RWPE2 (cell line): ENCODE results near the gene TERT.

Experiments used
- ATAC-seq: fragments of 200-7000 bp; cut with Tn5 transposase; 3 replicates; pipeline ENCODE4 v1.9.1; 2021; ENCODE audit warnings: low read depth
- DNase-seq: peaks from one replicate; pipeline ENCODE4 v3.0.0-alpha.2; 2020; ENCODE audit warnings: low spot score
- H3K27ac ChIP-seq: fragments of 450-650 bp; 2 replicates; pipeline ENCODE4 v1.5.1; 2017; ENCODE audit warnings: mild to moderate bottlenecking; ENCODE audit not compliant: poor library complexity, severe bottlenecking
- H3K27me3 ChIP-seq: fragments of 250-450 bp; sonication (Bioruptor Pico); 2 replicates; pipeline ENCODE4 v1.5.1; 2021; ENCODE audit warnings: mild to moderate bottlenecking, moderate library complexity; ENCODE audit not compliant: insufficient read depth, poor library complexity, severe bottlenecking
- H3K36me3 ChIP-seq: fragments of 250-450 bp; sonication (Bioruptor Pico); 2 replicates; pipeline ENCODE4 v1.5.1; 2020; ENCODE audit warnings: low read depth, mild to moderate bottlenecking, moderate library complexity
- H3K4me1 ChIP-seq: fragments of 250-450 bp; sonication (Bioruptor Pico); 2 replicates; pipeline ENCODE4 v1.5.1; 2021; ENCODE audit warnings: mild to moderate bottlenecking, moderate library complexity; ENCODE audit not compliant: insufficient read depth, poor library complexity, severe bottlenecking
- H3K4me3 ChIP-seq: fragments of 250-450 bp; sonication (Bioruptor Pico); 2 replicates; pipeline ENCODE4 v1.5.1; 2021; ENCODE audit warnings: mild to moderate bottlenecking, moderate library complexity; ENCODE audit not compliant: severe bottlenecking
- H3K9me3 ChIP-seq: fragments of 250-450 bp; sonication (Bioruptor Pico); 2 replicates; pipeline ENCODE4 v1.5.1; 2021; ENCODE audit warnings: mild to moderate bottlenecking, moderate library complexity; ENCODE audit not compliant: severe bottlenecking
- TF ChIP-seq, protein P1 (sequence below): fragments of 450-650 bp; IDR thresholded peaks from one replicate; pipeline ENCODE4 v1.5.1; 2017; ENCODE audit warnings: mild to moderate bottlenecking, moderate library complexity; ENCODE audit not compliant: poor library complexity, severe bottlenecking

TERT gene

DNA sequence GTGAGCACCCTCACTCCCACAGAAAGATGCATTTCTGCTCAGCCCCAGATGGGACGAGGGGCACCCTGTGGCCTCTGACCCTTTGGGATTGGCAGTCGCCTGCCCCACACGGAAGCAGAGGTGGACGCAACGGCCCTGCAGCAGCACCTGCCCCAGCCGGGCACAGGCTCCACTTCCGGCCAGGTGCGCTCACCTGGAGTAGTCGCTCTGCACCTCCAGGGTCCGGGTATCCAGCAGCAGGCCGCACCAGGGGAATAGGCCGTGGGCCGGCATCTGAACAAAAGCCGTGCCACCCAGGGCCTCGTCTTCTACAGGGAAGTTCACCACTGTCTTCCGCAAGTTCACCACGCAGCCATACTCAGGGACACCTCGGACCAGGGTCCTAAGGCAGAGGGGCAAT, 30.7 kb downstream of the TERT start:
- TF ChIP-seq, protein P1, sequence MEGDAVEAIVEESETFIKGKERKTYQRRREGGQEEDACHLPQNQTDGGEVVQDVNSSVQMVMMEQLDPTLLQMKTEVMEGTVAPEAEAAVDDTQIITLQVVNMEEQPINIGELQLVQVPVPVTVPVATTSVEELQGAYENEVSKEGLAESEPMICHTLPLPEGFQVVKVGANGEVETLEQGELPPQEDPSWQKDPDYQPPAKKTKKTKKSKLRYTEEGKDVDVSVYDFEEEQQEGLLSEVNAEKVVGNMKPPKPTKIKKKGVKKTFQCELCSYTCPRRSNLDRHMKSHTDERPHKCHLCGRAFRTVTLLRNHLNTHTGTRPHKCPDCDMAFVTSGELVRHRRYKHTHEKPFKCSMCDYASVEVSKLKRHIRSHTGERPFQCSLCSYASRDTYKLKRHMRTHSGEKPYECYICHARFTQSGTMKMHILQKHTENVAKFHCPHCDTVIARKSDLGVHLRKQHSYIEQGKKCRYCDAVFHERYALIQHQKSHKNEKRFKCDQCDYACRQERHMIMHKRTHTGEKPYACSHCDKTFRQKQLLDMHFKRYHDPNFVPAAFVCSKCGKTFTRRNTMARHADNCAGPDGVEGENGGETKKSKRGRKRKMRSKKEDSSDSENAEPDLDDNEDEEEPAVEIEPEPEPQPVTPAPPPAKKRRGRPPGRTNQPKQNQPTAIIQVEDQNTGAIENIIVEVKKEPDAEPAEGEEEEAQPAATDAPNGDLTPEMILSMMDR = no peak
- ATAC-seq = no peak
- H3K27me3 ChIP-seq = no peaks in the 10 kb centered on the region
- DNase-seq = no peak
- no peak overlapping the region for H3K27ac ChIP-seq
- H3K4me3 ChIP-seq = no peak overlapping the region
- no peaks in the 10 kb centered on the region for H3K4me1 ChIP-seq
- no peaks in the 10 kb centered on the region for H3K36me3 ChIP-seq
- H3K9me3 ChIP-seq = no peaks in the 10 kb centered on the region

DNA sequence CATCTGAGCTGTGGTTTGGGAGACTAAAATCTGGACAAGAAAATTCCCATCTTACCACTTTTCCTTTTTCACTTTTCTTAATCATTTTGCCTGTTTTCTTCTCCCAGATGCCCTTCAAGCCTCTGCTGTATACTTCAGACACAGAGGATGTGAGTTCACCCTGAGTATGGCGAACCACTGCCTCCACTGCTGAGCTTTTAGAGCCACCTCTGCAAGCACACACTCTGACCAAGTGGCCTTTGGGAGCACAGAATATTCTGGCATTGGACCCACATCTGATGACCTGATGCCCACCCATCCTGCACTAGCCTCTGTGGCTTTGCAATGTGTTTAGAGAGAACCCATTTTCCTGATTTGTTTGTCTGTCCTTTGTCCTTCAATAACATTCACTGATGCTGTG, 32.5 kb downstream of the TERT start:
- Histone ChIP-seq H3K27me3 (no peaks in the 10 kb centered on the region), H3K4me1 (no peaks in the 10 kb centered on the region), H3K27ac (no peak overlapping the region), H3K4me3 (no peak overlapping the region), H3K9me3 (no peaks in the 10 kb centered on the region), H3K36me3 (no peaks in the 10 kb centered on the region)
- no peak for DNase-seq
- TF ChIP-seq, protein P1 = no peak
- no peak for ATAC-seq

DNA sequence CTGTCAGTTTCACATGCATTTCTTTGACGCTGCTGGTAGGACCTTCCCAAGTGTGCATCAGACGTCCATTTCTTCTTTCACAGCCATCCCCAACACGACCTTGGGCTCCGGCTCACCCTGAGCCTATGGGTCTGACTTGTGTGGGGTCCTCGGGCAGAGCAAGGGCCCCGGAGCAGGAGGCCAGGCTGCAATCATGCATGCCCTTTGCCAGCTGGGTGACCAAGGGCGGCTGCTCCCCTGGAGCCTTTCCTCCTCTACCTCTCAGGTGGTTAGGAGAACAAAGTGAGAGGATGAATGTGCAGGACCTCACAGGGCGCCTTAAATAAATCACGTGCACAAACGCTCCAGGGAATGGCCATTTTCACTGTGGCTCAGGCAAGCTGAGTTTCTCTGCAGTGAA, 33.2 kb downstream of the TERT start:
- no peak overlapping the region for H3K4me3 ChIP-seq
- no peak for ATAC-seq
- no peaks in the 10 kb centered on the region for H3K9me3 ChIP-seq
- no peaks in the 10 kb centered on the region for H3K27me3 ChIP-seq
- no peak overlapping the region for H3K27ac ChIP-seq
- no peaks in the 10 kb centered on the region for H3K36me3 ChIP-seq
- DNase-seq = no peak
- TF ChIP-seq, protein P1 = no peak
- H3K4me1 ChIP-seq = no peaks in the 10 kb centered on the region

DNA sequence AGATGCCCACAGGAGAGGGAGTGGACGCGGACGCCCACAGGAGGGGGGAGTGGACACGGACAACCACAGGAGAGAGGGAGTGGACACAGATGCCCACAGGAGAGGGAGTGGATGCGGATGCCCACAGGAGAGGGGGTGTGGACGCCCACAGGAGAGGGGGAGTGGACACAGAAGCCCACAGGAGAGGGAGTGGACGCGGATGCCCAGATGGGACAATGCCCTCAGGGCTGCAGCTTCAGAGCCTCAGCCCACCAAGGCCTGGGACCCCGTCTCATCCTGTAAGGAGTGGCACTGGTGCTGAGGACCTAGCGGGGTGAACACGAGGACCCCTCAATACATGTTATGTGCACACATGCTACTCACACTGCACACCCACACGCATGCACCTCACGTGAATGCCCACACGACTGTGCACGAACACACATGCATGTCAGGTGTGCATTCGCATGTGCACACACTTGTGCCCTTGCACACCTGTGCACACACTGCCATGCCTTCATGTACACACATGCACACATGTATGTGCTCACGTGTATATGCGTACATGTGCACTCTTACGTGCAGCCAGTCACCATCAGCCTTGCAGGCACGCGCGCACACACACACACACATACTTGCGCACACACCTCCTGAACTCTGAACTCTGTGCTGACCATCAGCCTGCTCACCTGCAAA, 34.9 kb downstream of the TERT start:
- H3K4me1 ChIP-seq = no peaks in the 10 kb centered on the region
- no peaks in the 10 kb centered on the region for H3K36me3 ChIP-seq
- no peak for ATAC-seq
- H3K27ac ChIP-seq = no peak overlapping the region
- no peak for DNase-seq
- TF ChIP-seq, protein P1 = no peak
- H3K27me3 ChIP-seq = no peaks in the 10 kb centered on the region
- H3K4me3 ChIP-seq = no peak overlapping the region
- no peaks in the 10 kb centered on the region for H3K9me3 ChIP-seq

DNA sequence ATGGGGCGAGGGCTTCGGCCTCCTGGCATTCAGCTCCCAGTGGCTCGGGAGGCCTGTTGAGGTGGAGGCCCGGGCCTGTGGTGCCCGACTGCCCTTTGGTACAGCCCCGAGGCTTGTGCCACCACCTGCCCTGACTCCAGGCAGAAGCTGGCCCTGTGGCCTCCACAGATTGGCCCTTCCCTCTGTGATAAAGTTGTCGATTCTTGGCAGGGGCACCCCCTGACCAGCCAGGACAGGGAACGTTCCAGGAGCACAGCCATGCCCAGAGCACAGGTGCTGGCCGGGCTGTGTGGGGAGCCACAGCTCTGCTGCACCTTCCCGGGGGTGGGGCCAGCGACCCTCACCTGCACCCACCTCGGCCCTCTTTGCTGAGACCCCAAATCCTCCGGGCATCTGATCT, 37.0 kb downstream of the TERT start:
- H3K4me3 ChIP-seq = no peak overlapping the region
- DNase-seq (no peak), ATAC-seq (no peak)
- TF ChIP-seq, protein P1 = no peak
- no peak overlapping the region for H3K27ac ChIP-seq
- H3K27me3 ChIP-seq = no peaks in the 10 kb centered on the region
- H3K4me1 ChIP-seq = no peaks in the 10 kb centered on the region
- no peaks in the 10 kb centered on the region for H3K9me3 ChIP-seq
- H3K36me3 ChIP-seq = no peaks in the 10 kb centered on the region
